Hippocampal formation (tissue), 2 donors: ENCODE data around the gene CEP131.
"Not testable (repeated sequence)": the region's sequence is repeated elsewhere in the genome, so short reads cannot be mapped to it uniquely, and the experiment has no call there.

Experiments
- DNase-seq, 2 donors: peaks; one replicate each; lab custom pipeline; 2025; lab: John Stamatoyannopoulos, UW

The CEP131 gene

GRCh38 chr17:81151278-81151677 lies 71.5 kb downstream of the CEP131 start:
- no peak for DNase-seq

GRCh38 chr17:81150377-81151077 lies 72.2 kb downstream of the CEP131 start:
- DNase-seq: no peak

GRCh38 chr17:81148986-81149533 lies 73.7 kb downstream of the CEP131 start:
- DNase-seq: no peak

GRCh38 chr17:81148571-81148970 lies 74.2 kb downstream of the CEP131 start:
- no peak for DNase-seq

GRCh38 chr17:81147701-81148100 lies 75.1 kb downstream of the CEP131 start:
- no peak for DNase-seq

- DNase-seq: not testable (repeated sequence)
These were observed 76.6 kb downstream of the CEP131 start for GRCh38 chr17:81146208-81146607.

GRCh38 chr17:81144423-81144781 lies 78.4 kb downstream of the CEP131 start:
- DNase-seq: no peak

- DNase-seq: no peak
These were observed 78.9 kb downstream of the CEP131 start for GRCh38 chr17:81143717-81144422.

DNA sequence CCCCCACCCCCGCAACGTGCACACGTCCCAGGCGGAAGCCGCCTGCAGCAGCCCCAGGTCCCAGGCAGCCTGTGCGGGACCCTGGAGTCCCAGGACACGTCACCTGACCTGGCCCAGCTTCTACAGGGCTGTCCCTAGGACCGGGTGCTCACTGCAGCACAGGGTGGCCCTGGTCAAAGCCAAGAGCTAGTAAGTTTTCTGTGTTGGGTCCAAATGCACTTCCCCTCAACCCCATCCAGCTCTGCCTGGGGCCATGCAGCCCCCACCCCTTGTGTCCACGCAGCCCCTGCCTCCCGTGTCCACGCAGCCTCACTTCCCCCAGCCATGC lies 79.6 kb downstream of the CEP131 start:
- no peak for DNase-seq

- DNase-seq: peak; percentile 46 to 75
These were observed 80.2 kb downstream of the CEP131 start for GRCh38 chr17:81142301-81143199.

GRCh38 chr17:81140695-81141094 lies 82.1 kb downstream of the CEP131 start:
- DNase-seq: no peak

DNA sequence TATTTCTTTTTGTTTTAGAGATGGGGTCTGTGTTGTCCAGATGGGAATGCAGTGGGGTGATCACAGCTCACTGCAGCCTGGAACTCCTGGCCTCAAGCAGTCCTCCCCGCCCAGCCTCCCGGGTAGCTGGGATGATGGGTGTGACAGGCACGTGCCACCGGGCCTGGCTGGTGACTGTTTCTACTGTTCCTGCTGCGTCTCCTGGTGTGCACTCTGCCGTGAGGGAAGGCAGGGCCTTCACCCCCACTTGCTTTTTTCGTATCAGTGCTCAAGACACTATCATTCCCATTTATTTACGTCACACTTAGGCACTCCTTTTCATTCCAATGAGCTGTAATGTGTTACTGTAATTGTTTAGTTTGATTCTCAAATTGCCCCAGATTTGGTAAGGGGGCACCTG lies 82.7 kb downstream of the CEP131 start:
- no peak for DNase-seq
